ENCODE results near the gene ZNF280B.
"Not testable (repeated sequence)": the region's sequence is repeated elsewhere in the genome, so short reads cannot be mapped to it uniquely, and the experiment has no call there.

Gene ZNF280B

GRCh38 chr22:22458896-22459588 is 49.5 kb downstream of the ZNF280B start:
- Histone ChIP-seq H3K4me3 (ENCODE audit: low read depth in 1 of 2, low read length in 2 of 2) (peak overlapping the region in 1 of 2 donors; percentile 19), H3K27me3 (ENCODE audit: control insufficient read depth in 1 of 2, insufficient read depth in 2 of 2, low read length in 2 of 2) (peaks cover 0 to 7% of the 10 kb centered on the region in 2 donors), H3K4me1 (ENCODE audit: control insufficient read depth in 1 of 2, insufficient read depth in 2 of 2, low read length in 2 of 2) (no peaks in the 10 kb centered on the region), H3K9me3 (ENCODE audit: control insufficient read depth in 1 of 2, low read length in 2 of 2) (peaks cover 22 to 26% of the 10 kb centered on the region in 2 donors), H3K9ac (ENCODE audit: low read depth in 1 of 2, low read length in 2 of 2) (no peak overlapping the region), H3K36me3 (ENCODE audit: control insufficient read depth in 1 of 2, insufficient read depth in 2 of 2, low read length in 2 of 2) (no peaks in the 10 kb centered on the region), H3K27ac (ENCODE audit: low read depth, low read length) (no peak overlapping the region)

- H3K4me1 ChIP-seq (ENCODE audit: control insufficient read depth in 1 of 2, insufficient read depth in 2 of 2, low read length in 2 of 2), result no peaks in the 10 kb centered on the region
- H3K9ac ChIP-seq (ENCODE audit: low read depth in 1 of 2, low read length in 2 of 2), result no peak overlapping the region
- H3K27me3 ChIP-seq (ENCODE audit: control insufficient read depth in 1 of 2, insufficient read depth in 2 of 2, low read length in 2 of 2), result peaks cover 0 to under 1% of the 10 kb centered on the region in 2 donors
- no peak overlapping the region for H3K27ac ChIP-seq (ENCODE audit: low read depth, low read length)
- no peak overlapping the region for H3K4me3 ChIP-seq (ENCODE audit: low read depth in 1 of 2, low read length in 2 of 2)
- H3K9me3 ChIP-seq (ENCODE audit: control insufficient read depth in 1 of 2, low read length in 2 of 2), result peaks cover 22 to 26% of the 10 kb centered on the region in 2 donors
- no peaks in the 10 kb centered on the region for H3K36me3 ChIP-seq (ENCODE audit: control insufficient read depth in 1 of 2, insufficient read depth in 2 of 2, low read length in 2 of 2)
These were observed 50.2 kb downstream of the ZNF280B start for GRCh38 chr22:22458387-22458786.

- H3K27me3 ChIP-seq (ENCODE audit: control insufficient read depth in 1 of 2, insufficient read depth in 2 of 2, low read length in 2 of 2), result no peaks in the 10 kb centered on the region
- H3K4me3 ChIP-seq (ENCODE audit: low read depth in 1 of 2, low read length in 2 of 2), result no peak overlapping the region
- H3K9ac ChIP-seq (ENCODE audit: low read depth in 1 of 2, low read length in 2 of 2), result no peak overlapping the region
- H3K4me1 ChIP-seq (ENCODE audit: control insufficient read depth in 1 of 2, insufficient read depth in 2 of 2, low read length in 2 of 2), result no peaks in the 10 kb centered on the region
- no peaks in the 10 kb centered on the region for H3K36me3 ChIP-seq (ENCODE audit: control insufficient read depth in 1 of 2, insufficient read depth in 2 of 2, low read length in 2 of 2)
- no peak overlapping the region for H3K27ac ChIP-seq (ENCODE audit: low read depth, low read length)
- H3K9me3 ChIP-seq (ENCODE audit: control insufficient read depth in 1 of 2, low read length in 2 of 2), result peaks cover 20 to 27% of the 10 kb centered on the region in 2 donors
These were observed 53.5 kb downstream of the ZNF280B start for GRCh38 chr22:22454997-22455396.

- Histone ChIP-seq H3K9ac (ENCODE audit: low read depth in 1 of 2, low read length in 2 of 2) (no peak overlapping the region), H3K9me3 (ENCODE audit: control insufficient read depth in 1 of 2, low read length in 2 of 2) (peaks cover 2 to 11% of the 10 kb centered on the region in 2 donors), H3K27ac (ENCODE audit: low read depth, low read length) (no peak overlapping the region), H3K4me1 (ENCODE audit: control insufficient read depth in 1 of 2, insufficient read depth in 2 of 2, low read length in 2 of 2) (no peaks in the 10 kb centered on the region), H3K36me3 (ENCODE audit: control insufficient read depth in 1 of 2, insufficient read depth in 2 of 2, low read length in 2 of 2) (no peaks in the 10 kb centered on the region), H3K4me3 (ENCODE audit: low read depth in 1 of 2, low read length in 2 of 2) (no peak overlapping the region), H3K27me3 (ENCODE audit: control insufficient read depth in 1 of 2, insufficient read depth in 2 of 2, low read length in 2 of 2) (no peaks in the 10 kb centered on the region)
These were observed 55.4 kb downstream of the ZNF280B start for GRCh38 chr22:22452996-22453686.

- Histone ChIP-seq H3K9me3 (ENCODE audit: control insufficient read depth in 1 of 2, low read length in 2 of 2) (peaks cover 0 to 5% of the 10 kb centered on the region in 2 donors), H3K9ac (ENCODE audit: low read depth in 1 of 2, low read length in 2 of 2) (no peak overlapping the region), H3K27ac (ENCODE audit: low read depth, low read length) (no peak overlapping the region), H3K36me3 (ENCODE audit: control insufficient read depth in 1 of 2, insufficient read depth in 2 of 2, low read length in 2 of 2) (no peaks in the 10 kb centered on the region), H3K4me3 (ENCODE audit: low read depth in 1 of 2, low read length in 2 of 2) (no peak overlapping the region), H3K4me1 (ENCODE audit: control insufficient read depth in 1 of 2, insufficient read depth in 2 of 2, low read length in 2 of 2) (no peaks in the 10 kb centered on the region), H3K27me3 (ENCODE audit: control insufficient read depth in 1 of 2, insufficient read depth in 2 of 2, low read length in 2 of 2) (no peaks in the 10 kb centered on the region)
These were observed 56.3 kb downstream of the ZNF280B start for GRCh38 chr22:22452211-22452610.

- no peak overlapping the region for H3K27ac ChIP-seq (ENCODE audit: low read depth, low read length)
- no peaks in the 10 kb centered on the region for H3K27me3 ChIP-seq (ENCODE audit: control insufficient read depth in 1 of 2, insufficient read depth in 2 of 2, low read length in 2 of 2)
- H3K4me3 ChIP-seq (ENCODE audit: low read depth in 1 of 2, low read length in 2 of 2), result no peak overlapping the region
These were observed 58.2 kb downstream of the ZNF280B start for GRCh38 chr22:22450343-22450839.

GRCh38 chr22:22449819-22450218 is 58.7 kb downstream of the ZNF280B start:
- Histone ChIP-seq H3K36me3 (ENCODE audit: control insufficient read depth in 1 of 2, insufficient read depth in 2 of 2, low read length in 2 of 2) (no peaks in the 10 kb centered on the region), H3K9me3 (ENCODE audit: control insufficient read depth in 1 of 2, low read length in 2 of 2) (peaks cover 0 to 5% of the 10 kb centered on the region in 2 donors), H3K4me1 (ENCODE audit: control insufficient read depth in 1 of 2, insufficient read depth in 2 of 2, low read length in 2 of 2) (no peaks in the 10 kb centered on the region), H3K9ac (ENCODE audit: low read depth in 1 of 2, low read length in 2 of 2) (no peak overlapping the region), H3K27ac (ENCODE audit: low read depth, low read length) (no peak overlapping the region), H3K4me3 (ENCODE audit: low read depth in 1 of 2, low read length in 2 of 2) (no peak overlapping the region), H3K27me3 (ENCODE audit: control insufficient read depth in 1 of 2, insufficient read depth in 2 of 2, low read length in 2 of 2) (no peaks in the 10 kb centered on the region)

More at GRCh38 chr22:22450343-22450839, 58.2 kb downstream of the ZNF280B start:
- H3K9me3 ChIP-seq (ENCODE audit: control insufficient read depth in 1 of 2, low read length in 2 of 2), result peaks cover 0 to 5% of the 10 kb centered on the region in 2 donors
- H3K4me1 ChIP-seq (ENCODE audit: control insufficient read depth in 1 of 2, insufficient read depth in 2 of 2, low read length in 2 of 2), result no peaks in the 10 kb centered on the region
- H3K9ac ChIP-seq (ENCODE audit: low read depth in 1 of 2, low read length in 2 of 2), result no peak overlapping the region
- H3K36me3 ChIP-seq (ENCODE audit: control insufficient read depth in 1 of 2, insufficient read depth in 2 of 2, low read length in 2 of 2), result no peaks in the 10 kb centered on the region

GRCh38 chr22:22446517-22446916 is 62.0 kb downstream of the ZNF280B start:
- Histone ChIP-seq H3K4me1 (ENCODE audit: control insufficient read depth in 1 of 2, insufficient read depth in 2 of 2, low read length in 2 of 2) (no peaks in the 10 kb centered on the region), H3K36me3 (ENCODE audit: control insufficient read depth in 1 of 2, insufficient read depth in 2 of 2, low read length in 2 of 2) (no peaks in the 10 kb centered on the region), H3K27me3 (ENCODE audit: control insufficient read depth in 1 of 2, insufficient read depth in 2 of 2, low read length in 2 of 2) (no peaks in the 10 kb centered on the region), H3K9ac (ENCODE audit: low read depth in 1 of 2, low read length in 2 of 2) (no peak overlapping the region), H3K4me3 (ENCODE audit: low read depth in 1 of 2, low read length in 2 of 2) (no peak overlapping the region), H3K27ac (ENCODE audit: low read depth, low read length) (no peak overlapping the region), H3K9me3 (ENCODE audit: control insufficient read depth in 1 of 2, low read length in 2 of 2) (no peaks in the 10 kb centered on the region)

- not testable (repeated sequence) for H3K9ac ChIP-seq (ENCODE audit: low read depth in 1 of 2, low read length in 2 of 2); H3K4me3 ChIP-seq (ENCODE audit: low read depth in 1 of 2, low read length in 2 of 2); H3K9me3 ChIP-seq (ENCODE audit: control insufficient read depth in 1 of 2, low read length in 2 of 2); H3K4me1 ChIP-seq (ENCODE audit: control insufficient read depth in 1 of 2, insufficient read depth in 2 of 2, low read length in 2 of 2); H3K27me3 ChIP-seq (ENCODE audit: control insufficient read depth in 1 of 2, insufficient read depth in 2 of 2, low read length in 2 of 2); H3K36me3 ChIP-seq (ENCODE audit: control insufficient read depth in 1 of 2, insufficient read depth in 2 of 2, low read length in 2 of 2); H3K27ac ChIP-seq (ENCODE audit: low read depth, low read length)
These were observed 64.4 kb downstream of the ZNF280B start for GRCh38 chr22:22444007-22444589.
